Measurements from ENCODE around the gene TBC1D25. TPM values are rescaled to one million over a fixed set of nuclear protein-coding genes. Genes with fewer than 3 reads are reported as not detected.

The TBC1D25 gene, protein sequence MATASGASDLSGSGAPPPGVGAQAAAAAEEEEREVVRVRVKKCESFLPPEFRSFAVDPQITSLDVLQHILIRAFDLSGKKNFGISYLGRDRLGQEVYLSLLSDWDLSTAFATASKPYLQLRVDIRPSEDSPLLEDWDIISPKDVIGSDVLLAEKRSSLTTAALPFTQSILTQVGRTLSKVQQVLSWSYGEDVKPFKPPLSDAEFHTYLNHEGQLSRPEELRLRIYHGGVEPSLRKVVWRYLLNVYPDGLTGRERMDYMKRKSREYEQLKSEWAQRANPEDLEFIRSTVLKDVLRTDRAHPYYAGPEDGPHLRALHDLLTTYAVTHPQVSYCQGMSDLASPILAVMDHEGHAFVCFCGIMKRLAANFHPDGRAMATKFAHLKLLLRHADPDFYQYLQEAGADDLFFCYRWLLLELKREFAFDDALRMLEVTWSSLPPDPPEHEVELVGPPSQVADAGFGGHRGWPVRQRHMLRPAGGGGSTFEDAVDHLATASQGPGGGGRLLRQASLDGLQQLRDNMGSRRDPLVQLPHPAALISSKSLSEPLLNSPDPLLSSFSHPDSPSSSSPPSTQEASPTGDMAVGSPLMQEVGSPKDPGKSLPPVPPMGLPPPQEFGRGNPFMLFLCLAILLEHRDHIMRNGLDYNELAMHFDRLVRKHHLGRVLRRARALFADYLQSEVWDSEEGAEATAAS
- 12.0 and 15.1 TPM in 2 replicates for total RNA-seq

DNA sequence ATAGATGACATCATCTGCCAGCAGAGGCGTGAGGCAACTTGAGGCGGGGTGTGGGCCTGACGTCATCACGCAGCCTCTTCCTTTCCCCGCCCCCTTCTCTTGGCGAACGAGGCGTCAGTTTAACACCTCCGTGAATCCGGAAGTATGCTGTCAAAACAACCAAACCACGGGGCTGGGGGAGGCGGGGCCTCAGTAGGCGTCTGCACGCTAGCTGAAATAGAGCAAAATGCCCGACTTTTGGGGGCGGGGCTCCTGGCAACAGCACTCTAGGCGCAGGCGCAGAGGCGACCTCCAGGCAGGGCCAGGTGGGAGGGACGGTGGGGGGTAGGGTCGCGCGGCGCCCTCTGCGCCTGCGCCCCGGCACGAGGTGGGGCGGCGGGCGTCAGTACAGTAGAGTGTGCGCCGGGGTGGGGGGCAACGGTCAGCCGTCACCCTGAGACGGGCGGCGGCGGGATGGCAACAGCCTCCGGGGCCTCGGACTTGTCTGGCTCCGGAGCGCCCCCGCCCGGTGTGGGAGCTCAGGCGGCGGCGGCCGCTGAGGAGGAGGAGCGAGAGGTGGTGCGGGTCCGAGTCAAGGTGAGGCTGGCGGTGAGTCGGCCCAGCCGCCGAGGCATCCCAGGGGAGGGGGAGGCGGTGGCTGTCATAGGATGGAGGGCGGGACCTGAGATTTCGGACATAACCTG is at the start of gene TBC1D25:
Gene TBC1D25, plus strand, starts transcription at position 370 of the 683 bp plus-strand sequence. Its CDS starts 84 bp downstream, at position 454.

DNA sequence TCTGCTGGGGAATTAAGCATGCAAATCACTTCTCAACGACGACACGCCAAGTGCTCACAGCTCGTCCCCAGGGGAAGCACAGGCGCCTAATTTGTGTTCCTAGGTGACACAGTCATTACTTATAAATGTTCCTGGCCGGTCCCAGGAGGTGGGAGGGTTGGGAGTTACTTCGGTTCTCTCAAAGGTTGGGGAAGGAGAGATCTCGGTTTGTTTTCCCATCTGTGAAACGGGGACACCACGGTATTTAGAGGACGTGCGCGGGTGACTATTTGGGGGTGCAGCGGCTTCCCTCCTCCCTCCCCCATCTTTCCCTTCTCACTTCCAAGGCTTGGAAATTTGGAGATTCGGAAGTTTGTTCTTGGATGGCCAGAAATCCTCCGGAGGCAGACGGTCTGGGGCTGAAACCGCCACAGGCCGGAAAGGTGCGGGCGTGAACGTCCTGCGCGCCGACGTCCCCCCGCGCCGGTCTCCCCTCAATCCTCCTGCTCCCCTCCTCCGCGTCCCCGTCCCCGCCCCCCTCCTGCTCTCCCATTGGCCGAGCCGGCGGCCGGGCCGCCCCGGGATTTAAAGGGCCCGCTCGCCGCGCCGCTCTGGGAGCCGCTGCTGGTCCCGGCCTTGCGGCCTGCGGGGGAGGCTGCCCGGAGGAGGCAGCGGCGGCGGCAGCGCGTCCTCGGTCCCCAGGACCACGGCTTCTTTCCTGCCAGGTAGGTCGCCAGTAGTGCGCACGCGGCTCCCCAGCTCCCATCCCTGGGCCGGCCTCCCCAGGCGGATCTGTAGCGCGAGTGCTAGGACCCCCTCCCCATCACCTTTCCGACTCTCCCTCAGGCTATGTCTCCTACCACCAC is 30.9 kb upstream of the TBC1D25 start, which contains the start of gene PORCN:
Gene PORCN, plus strand, starts transcription at position 593 of the 845 bp plus-strand sequence. CDS start 829 bp downstream, outside the sequence.

DNA sequence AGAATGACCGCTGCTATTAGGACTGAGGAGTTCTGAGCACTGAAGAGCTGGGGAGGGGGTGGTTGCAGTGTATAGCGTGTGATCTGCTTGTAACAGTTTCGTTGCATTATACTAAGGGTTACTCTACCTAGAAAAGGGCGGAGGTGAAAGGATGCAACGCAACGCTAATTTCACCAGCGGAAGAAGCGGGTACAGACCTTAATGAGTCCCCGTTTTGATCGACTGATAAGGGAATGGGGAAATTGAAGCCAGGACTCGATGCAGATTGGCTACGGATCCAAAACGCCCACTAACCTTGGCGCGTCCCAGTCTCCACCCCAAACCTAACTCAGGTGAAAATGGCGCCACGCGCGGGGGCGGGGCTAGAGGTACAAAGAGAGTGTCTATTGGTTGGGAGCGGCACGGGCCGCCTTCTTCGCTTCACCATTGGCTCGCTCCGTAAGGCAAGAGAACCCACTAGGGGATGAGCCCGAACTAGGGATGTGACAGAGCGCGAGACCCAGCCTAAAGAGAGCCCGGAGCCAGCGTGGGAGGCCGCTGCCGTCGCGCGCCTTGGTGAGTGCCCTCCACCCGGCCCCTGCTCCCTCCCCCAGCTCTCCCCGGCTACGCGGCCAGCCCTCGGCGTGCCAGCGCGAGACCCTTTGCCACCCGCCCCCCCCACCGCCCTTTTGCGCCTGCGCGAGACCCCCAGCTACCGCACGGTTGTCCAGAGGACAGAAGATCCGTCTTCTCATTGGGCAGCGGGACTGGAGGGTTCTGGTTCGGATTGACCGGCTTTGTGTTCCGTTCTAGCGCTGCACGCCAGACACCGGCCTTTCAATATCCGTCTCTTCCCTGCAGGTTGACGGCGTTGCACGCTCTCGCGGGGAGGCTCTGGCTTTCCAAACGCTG is 17.9 kb upstream of the TBC1D25 start, which contains the start of gene EBP:
Gene EBP, plus strand, starts transcription at position 456 of the 891 bp plus-strand sequence. CDS start 1,964 bp downstream, outside the sequence.

DNA sequence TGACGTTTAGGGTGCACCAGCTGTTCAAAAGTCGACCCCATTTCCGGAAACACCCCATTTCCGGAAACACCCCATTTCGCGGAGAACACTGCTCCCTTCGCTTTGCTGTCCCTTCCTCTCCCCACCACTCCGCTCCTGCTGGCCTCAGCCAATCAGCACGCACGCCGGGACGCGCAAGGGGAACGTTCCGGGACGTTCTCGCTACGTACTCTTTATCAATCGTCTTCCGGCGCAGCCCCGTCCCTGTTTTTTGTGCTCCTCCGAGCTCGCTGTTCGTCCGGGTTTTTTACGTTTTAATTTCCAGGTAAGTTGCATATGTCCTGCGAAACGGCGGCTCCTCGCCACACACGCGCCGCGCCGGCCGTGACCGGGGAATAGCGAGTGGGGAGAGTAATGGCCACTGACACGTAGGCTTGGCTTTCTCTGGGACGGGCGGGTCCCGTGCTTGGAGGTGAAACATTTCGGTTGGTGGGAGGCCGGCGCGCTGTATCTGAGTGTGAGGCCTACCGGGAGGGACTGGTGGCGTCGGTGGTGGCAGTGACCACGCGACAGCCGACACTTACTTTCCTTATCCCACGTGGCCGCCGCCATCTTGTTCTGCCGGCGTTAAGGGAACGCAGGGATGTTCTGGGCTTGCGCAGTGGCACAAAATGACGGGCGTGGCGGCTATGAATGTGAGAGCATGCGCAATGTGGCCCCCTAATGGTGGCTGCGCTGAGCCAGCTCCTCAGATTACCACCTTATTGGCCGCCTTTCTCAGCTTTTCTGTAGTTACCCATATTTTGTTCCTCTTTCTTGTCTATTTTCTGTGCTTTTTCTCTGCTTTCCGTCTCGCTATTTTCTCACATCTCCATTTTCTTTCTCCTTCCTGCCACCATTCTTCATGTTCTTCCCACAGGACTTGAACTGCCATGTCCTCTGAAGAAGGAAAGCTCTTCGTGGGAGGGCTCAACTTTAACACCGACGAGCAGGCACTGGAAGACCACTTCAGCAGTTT is 35.1 kb downstream of the TBC1D25 start, which contains the start of gene RBM3:
Gene RBM3, plus strand, starts transcription at position 215 of the 997 bp plus-strand sequence. Its CDS starts 697 bp downstream, at position 912.

DNA sequence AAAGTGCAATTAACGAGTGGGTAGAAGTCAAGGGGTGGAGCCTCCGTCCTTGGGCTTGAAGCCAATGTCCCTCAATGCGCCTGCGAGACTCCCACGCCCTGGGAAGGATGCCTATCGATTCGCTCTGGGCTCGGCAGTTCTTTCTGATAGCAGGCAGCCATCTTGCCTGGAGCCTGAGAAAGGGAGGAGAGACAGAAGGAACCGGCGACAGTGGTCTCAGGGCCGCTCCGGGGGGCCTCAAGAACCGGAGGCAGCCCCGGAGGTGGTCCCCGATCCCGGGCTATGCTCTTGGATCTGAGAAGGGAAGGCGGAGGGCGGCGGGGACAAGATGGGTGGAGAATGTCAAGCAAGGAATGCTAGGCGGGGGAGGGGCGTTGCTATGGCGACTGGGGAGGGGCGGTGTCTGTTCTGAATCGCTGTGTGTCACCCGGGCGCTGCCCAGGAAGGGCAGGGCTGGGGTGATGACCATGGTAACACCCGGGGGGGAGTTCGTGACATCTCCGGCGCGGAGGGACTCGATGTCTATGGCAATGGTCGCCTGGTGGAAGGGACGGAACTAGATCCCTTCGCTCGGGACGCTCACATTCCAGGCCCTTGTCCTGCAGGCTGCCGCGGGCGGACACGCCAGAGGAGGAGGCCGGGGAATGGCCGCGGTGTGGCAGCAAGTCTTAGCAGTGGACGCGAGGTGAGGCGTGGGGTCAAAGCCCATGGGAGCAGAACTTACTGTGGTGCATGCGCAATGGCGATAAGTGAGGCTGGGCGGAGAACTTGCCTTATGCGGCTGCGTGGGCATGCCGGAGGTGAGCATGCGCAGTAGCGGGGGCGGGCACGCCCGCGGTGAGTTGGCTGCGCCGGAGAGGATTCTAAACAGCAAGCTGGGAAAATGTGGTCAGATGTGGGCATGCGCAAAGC is 58.1 kb downstream of the TBC1D25 start, which contains the start of gene WDR13:
Gene WDR13, plus strand, starts transcription at position 140 of the 912 bp plus-strand sequence. Its CDS starts 505 bp downstream, at position 645.

Small RNA genes within 50 kb of the gene (small RNA-seq; reads per million reads assigned to genes)
- gene MRPL32P1 = not detected

Other genes with a start within 250 kb of the TBC1D25 start
- not detected in 2 replicates for gene SSX3, start 183.0 kb upstream of the TBC1D25 start, total RNA-seq
- gene SSX4, start 156.2 kb upstream of the TBC1D25 start, total RNA-seq = not detected in 2 replicates
- not detected in 2 replicates for gene SSX4B, start 127.8 kb upstream of the TBC1D25 start, total RNA-seq
- gene SLC38A5, start 69.5 kb upstream of the TBC1D25 start, total RNA-seq = 34.4 and 38.5 TPM in 2 replicates
- 76.1 and 84.4 TPM in 2 replicates for gene FTSJ1, start 63.5 kb upstream of the TBC1D25 start, total RNA-seq
- 9.7 and 10.9 TPM in 2 replicates for gene PORCN, start 30.7 kb upstream of the TBC1D25 start, total RNA-seq
- gene EBP, start 17.9 kb upstream of the TBC1D25 start, total RNA-seq = 41.7 and 53.4 TPM in 2 replicates
- gene RBM3, start 34.8 kb downstream of the TBC1D25 start, total RNA-seq = 367 and 474 TPM in 2 replicates
- gene WDR13, start 57.8 kb downstream of the TBC1D25 start, total RNA-seq = 100 and 117 TPM in 2 replicates
- 0.36 TPM in 1 of 2 replicates, not detected in the other for gene WAS, start 144.1 kb downstream of the TBC1D25 start, total RNA-seq
- gene SUV39H1, start 157.0 kb downstream of the TBC1D25 start, total RNA-seq = 2.7 and 3.2 TPM in 2 replicates
- not detected in 2 replicates for gene GLOD5, start 222.0 kb downstream of the TBC1D25 start, total RNA-seq
- gene GATA1, start 246.9 kb downstream of the TBC1D25 start, total RNA-seq = not detected in 2 replicates

All from hair follicle dermal papilla cell (primary cell).